Nephron progenitor cell (in vitro differentiated cells): ENCODE measurements around the gene YTHDC1.

Source experiments
- DNase-seq: peaks from one replicate; pipeline ENCODE4 v3.0.0; 2021
- H3K27ac Mint-ChIP-seq: 2 replicates; pipeline ENCODE4 v1.8.0; 2021; ENCODE audit warnings: mild to moderate bottlenecking, moderate library complexity, mixed read lengths
- H3K27me3 Mint-ChIP-seq: 2 replicates; pipeline ENCODE4 v1.8.0; 2021; ENCODE audit warnings: mild to moderate bottlenecking, low read depth, mixed read lengths; ENCODE audit not compliant: poor library complexity
- H3K36me3 Mint-ChIP-seq: 2 replicates; pipeline ENCODE4 v1.8.0; 2021; ENCODE audit warnings: low read depth, mixed read lengths
- H3K4me1 Mint-ChIP-seq: 2 replicates; pipeline ENCODE4 v1.8.0; 2021; ENCODE audit warnings: mixed read lengths
- H3K4me3 Mint-ChIP-seq: 2 replicates; pipeline ENCODE4 v1.8.0; 2021; ENCODE audit warnings: mild to moderate bottlenecking, moderate library complexity, mixed read lengths
- H3K9me3 Mint-ChIP-seq: 2 replicates; pipeline ENCODE4 v1.8.0; 2021; ENCODE audit warnings: mild to moderate bottlenecking, moderate library complexity, mixed read lengths
- TF ChIP-seq, protein P1 (sequence below): fragments of 200-600 bp; sonication (generic); IDR thresholded peaks from 2 replicates; pipeline ENCODE4 v1.5.0; 2021; ENCODE audit warnings: antibody characterized with exemption

The YTHDC1 gene

DNA sequence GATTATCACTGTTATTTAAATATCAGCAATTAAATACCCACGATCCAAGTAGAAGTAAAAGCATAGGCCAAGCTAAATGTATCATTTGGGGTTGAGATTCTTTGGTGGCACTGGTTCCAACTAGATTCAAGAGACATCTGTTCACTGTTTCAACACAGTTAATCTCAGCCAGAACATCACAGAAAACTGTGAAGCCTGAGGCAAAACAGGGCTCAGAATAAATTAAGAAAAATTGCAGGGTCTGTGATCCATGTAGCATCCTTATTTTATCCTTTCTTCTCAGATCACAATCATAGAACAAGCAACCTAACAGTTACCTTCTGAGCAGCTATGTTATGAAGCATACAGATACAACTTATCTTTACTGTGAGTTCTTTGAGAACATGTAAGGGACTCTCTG is 23.7 kb downstream of the YTHDC1 start:
- H3K27me3 Mint-ChIP-seq, result no peaks in the 10 kb centered on the region
- H3K4me3 Mint-ChIP-seq, result no peak overlapping the region
- no peak for DNase-seq
- no peaks in the 10 kb centered on the region for H3K9me3 Mint-ChIP-seq
- peaks cover 61% of the 10 kb centered on the region for H3K36me3 Mint-ChIP-seq
- no peak overlapping the region for H3K27ac Mint-ChIP-seq
- no peaks in the 10 kb centered on the region for H3K4me1 Mint-ChIP-seq
- TF ChIP-seq, protein P1, sequence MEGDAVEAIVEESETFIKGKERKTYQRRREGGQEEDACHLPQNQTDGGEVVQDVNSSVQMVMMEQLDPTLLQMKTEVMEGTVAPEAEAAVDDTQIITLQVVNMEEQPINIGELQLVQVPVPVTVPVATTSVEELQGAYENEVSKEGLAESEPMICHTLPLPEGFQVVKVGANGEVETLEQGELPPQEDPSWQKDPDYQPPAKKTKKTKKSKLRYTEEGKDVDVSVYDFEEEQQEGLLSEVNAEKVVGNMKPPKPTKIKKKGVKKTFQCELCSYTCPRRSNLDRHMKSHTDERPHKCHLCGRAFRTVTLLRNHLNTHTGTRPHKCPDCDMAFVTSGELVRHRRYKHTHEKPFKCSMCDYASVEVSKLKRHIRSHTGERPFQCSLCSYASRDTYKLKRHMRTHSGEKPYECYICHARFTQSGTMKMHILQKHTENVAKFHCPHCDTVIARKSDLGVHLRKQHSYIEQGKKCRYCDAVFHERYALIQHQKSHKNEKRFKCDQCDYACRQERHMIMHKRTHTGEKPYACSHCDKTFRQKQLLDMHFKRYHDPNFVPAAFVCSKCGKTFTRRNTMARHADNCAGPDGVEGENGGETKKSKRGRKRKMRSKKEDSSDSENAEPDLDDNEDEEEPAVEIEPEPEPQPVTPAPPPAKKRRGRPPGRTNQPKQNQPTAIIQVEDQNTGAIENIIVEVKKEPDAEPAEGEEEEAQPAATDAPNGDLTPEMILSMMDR, result no peak

DNA sequence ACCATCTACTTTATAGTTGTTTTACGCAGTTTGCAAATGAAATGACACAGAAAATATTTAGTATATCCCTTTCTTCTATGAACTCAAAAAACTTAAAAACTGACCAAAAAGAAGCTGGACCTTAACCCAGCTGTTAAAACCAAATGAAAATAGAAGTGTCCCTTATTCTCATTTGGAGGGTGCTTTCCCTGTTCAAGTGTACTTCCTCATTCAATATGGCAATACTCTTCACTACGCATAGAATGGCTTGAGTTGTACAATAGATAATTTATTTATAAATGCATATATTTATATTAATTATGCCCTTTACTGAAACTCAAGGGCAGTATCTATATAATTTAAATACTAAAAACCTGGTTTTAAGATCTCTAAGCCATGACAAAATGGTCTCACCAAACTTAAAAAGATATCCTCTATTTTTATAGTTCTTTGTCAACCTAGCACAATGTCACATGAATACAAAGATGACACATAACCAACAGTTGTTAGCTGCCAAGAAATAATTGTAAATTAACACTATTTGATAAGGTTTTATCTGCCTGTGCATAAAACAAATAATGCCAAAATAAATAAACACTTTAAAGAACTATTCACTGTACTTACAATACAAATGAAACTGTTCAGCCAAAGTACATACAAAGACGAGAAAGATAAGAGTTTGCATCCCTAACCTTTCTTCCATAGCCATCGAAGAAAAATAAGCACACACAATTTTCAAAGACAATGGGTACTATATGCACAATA is 25.2 kb downstream of the YTHDC1 start:
- Mint-ChIP-seq H3K4me3 (no peak overlapping the region), H3K4me1 (no peaks in the 10 kb centered on the region), H3K36me3 (peaks cover 55% of the 10 kb centered on the region), H3K27me3 (no peaks in the 10 kb centered on the region), H3K9me3 (no peaks in the 10 kb centered on the region), H3K27ac (no peak overlapping the region)
- no peak for DNase-seq
- TF ChIP-seq, protein P1, result no peak

GRCh38 chr4:68319040-68319439 is 30.9 kb downstream of the YTHDC1 start:
- no peaks in the 10 kb centered on the region for H3K27me3 Mint-ChIP-seq
- no peak overlapping the region for H3K4me3 Mint-ChIP-seq
- TF ChIP-seq, protein P1, result no peak
- no peaks in the 10 kb centered on the region for H3K9me3 Mint-ChIP-seq
- peaks cover 54% of the 10 kb centered on the region for H3K36me3 Mint-ChIP-seq
- no peaks in the 10 kb centered on the region for H3K4me1 Mint-ChIP-seq
- DNase-seq, result no peak
- H3K27ac Mint-ChIP-seq, result no peak overlapping the region

DNA sequence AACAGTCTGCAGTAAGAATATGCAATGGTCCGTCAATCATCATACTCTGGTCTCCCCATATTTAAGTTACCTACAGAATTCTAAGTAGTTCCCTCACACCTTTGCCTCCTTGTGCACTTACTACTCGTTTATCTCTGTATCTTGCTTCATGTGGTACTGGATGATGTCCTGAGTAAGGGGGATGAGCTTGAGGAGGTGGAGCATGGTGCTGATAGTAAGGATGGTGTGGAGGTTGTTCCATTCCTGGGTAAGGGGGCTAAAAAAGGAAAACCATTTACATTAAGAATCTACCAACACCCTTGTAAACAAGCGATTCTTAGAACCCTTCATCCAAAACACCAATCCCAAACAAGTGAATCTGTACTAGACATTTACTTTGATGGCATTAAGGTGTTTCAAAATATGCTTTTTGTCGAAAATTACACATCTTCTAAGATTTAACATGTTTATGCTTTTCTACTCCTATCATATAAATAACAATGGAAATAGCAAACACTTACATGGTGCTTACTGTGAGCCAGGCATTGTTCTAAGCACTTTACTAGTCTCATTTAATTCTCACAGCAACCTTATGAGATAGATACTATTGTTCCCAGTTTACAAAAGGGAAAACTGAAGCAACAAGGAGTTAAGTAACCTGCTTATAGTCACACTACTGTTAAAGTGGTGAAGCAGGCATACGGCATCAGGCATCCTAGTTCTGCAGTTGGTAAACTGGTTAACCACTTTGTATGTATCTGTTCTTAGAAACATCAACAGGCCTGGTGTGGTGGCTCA is 33.5 kb downstream of the YTHDC1 start:
- Mint-ChIP-seq H3K36me3 (peaks cover 61% of the 10 kb centered on the region), H3K27ac (no peak overlapping the region), H3K27me3 (no peaks in the 10 kb centered on the region), H3K4me3 (no peak overlapping the region), H3K4me1 (no peaks in the 10 kb centered on the region), H3K9me3 (no peaks in the 10 kb centered on the region)
- no peak for DNase-seq
- TF ChIP-seq, protein P1, result no peak

DNA sequence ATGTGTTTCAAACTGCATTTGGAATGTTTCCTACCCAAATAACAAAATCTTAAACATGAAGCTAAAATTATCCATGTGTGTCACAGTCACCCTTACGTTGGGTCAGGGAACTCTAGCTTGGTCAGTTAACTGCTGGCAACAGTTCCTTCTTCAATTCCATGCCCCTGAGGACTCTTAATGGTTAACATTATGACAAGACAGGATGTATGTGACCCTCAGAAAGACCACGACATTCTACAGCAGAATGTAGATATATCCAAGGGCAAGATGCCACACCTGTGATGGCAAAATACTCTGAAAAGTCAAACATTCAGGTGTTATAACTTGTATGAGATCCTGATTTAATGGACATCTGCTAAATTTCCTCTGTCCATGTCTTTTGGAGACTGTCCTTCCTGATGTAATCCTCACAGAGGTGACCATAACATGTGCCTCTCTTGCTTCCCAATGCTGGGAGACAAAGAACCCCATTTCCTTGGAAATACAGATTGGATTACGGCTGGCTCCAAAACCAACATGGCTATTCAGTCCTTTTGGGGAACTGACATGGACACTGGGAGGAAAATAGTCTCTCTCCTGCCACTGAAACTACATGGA is 39.1 kb downstream of the YTHDC1 start:
- Mint-ChIP-seq H3K27me3 (no peaks in the 10 kb centered on the region), H3K27ac (no peak overlapping the region), H3K4me3 (no peak overlapping the region), H3K36me3 (peaks cover 36% of the 10 kb centered on the region), H3K9me3 (no peaks in the 10 kb centered on the region), H3K4me1 (no peaks in the 10 kb centered on the region)
- TF ChIP-seq, protein P1, result no peak
- no peak for DNase-seq
